PC-3 (cell line): Measurements from ENCODE around the gene PCDHGA7. TPM values are rescaled to one million over a fixed set of nuclear protein-coding genes. Genes with fewer than 3 reads are reported as not detected.
"Not testable (repeated sequence)": the region's sequence is repeated elsewhere in the genome, so short reads cannot be mapped to it uniquely, and the experiment has no call there.

Experiments
- ATAC-seq: fragments of 200-7000 bp; cut with Tn5 transposase; 2 replicates; pipeline ENCODE4 v1.9.1; 2020; ENCODE audit warnings: mild to moderate bottlenecking, moderate library complexity
- BruUV-seq: library from RNA; stranded (reverse); fragments of 400-500 nt; replicated peaks from 2 replicates; lab custom pipeline; 2021; lab: Mats Ljungman, UMichigan
- CTCF ChIA-PET: fragments of 300-600 bp; sonication (Branson Sonifier 250); formaldehyde crosslinking; loops from one replicate; lab custom pipeline; 2022; ENCODE audit warnings: antibody characterized with exemption; lab: Charles Lee
- POLR2A ChIA-PET: fragments of 300-600 bp; sonication (Branson Sonifier 250); formaldehyde crosslinking; loops from one replicate; lab custom pipeline; 2022; ENCODE audit warnings: antibody characterized with exemption; ENCODE audit not compliant: unreplicated experiment; lab: Charles Lee
- DNase-seq: peaks from one replicate; pipeline ENCODE4 v3.0.0-alpha.2; 2015
- H2AFZ ChIP-seq: fragments of 300-600 bp; sonication (generic); 2 replicates; pipeline ENCODE4 v1.6.0; 2016; ENCODE audit warnings: antibody characterized with exemption, low read length
- H3F3A ChIP-seq: fragments of 300-600 bp; sonication (generic); one replicate; pipeline ENCODE4 v1.6.0; 2017; ENCODE audit warnings: antibody characterized with exemption, low read length, control low read depth, mild to moderate bottlenecking; ENCODE audit not compliant: unreplicated experiment
- H3K27ac ChIP-seq: fragments of 300-600 bp; sonication (generic); 2 replicates; pipeline ENCODE4 v1.5.1; 2016; ENCODE audit warnings: mild to moderate bottlenecking, low read length
- H3K27me3 ChIP-seq: fragments of 300-600 bp; sonication (generic); 2 replicates; pipeline ENCODE4 v1.6.1; 2016; ENCODE audit warnings: low read length, mixed read lengths
- H3K36me3 ChIP-seq: fragments of 300-600 bp; sonication (generic); 2 replicates; pipeline ENCODE4 v1.6.1; 2016; ENCODE audit warnings: low read depth, mixed run types, low read length, mixed read lengths
- H3K4me1 ChIP-seq: fragments of 300-600 bp; sonication (generic); 2 replicates; pipeline ENCODE4 v1.5.1; 2016; ENCODE audit warnings: low read length; ENCODE audit not compliant: insufficient read depth
- H3K4me2 ChIP-seq: fragments of 300-600 bp; sonication (generic); 2 replicates; pipeline ENCODE4 v1.6.0; 2016; ENCODE audit warnings: low read length
- H3K4me3 ChIP-seq: fragments of 300-600 bp; sonication (generic); 2 replicates; pipeline ENCODE4 v1.5.1; 2016; ENCODE audit warnings: mild to moderate bottlenecking, low read length, mixed read lengths
- H3K79me2 ChIP-seq: fragments of 300-600 bp; sonication (generic); 2 replicates; pipeline ENCODE4 v1.6.1; 2017; ENCODE audit warnings: low read length, mixed read lengths
- H3K9ac ChIP-seq: fragments of 300-600 bp; sonication (generic); 2 replicates; pipeline ENCODE4 v1.6.0; 2016; ENCODE audit warnings: mild to moderate bottlenecking, low read length
- H3K9me2 ChIP-seq: fragments of 300-600 bp; sonication (generic); replicated peaks from 2 replicates; pipeline ENCODE4 v1.6.1; 2016; ENCODE audit warnings: mixed run types, low read length, mixed read lengths
- H3K9me3 ChIP-seq: fragments of 300-600 bp; sonication (generic); 2 replicates; pipeline ENCODE4 v1.6.1; 2016; ENCODE audit warnings: low read length, mixed read lengths
- H4K20me1 ChIP-seq: fragments of 300-600 bp; sonication (generic); 2 replicates; pipeline ENCODE4 v1.6.1; 2016; ENCODE audit warnings: low read length, mixed read lengths
- EZH2 ChIP-seq: fragments of 300-600 bp; sonication (generic); IDR thresholded peaks from one replicate; pipeline ENCODE4 v1.6.1; 2017; ENCODE audit warnings: antibody characterized with exemption, mild to moderate bottlenecking, low read length; ENCODE audit not compliant: unreplicated experiment
- EZH2phosphoT487 ChIP-seq: fragments of 300-600 bp; sonication (generic); IDR thresholded peaks from 2 replicates; pipeline ENCODE4 v1.6.1; 2018; ENCODE audit warnings: mild to moderate bottlenecking, antibody characterized with exemption, low read length, borderline replicate concordance
- intact Hi-C: fragments of 100-400 bp; cut with micrococcal nuclease; formaldehyde crosslinking; loops from 2 replicates; pipeline ENCODE4 v1.9.0; 2023
- total RNA-seq: library from RNA; depleted of rRNA; stranded (reverse); fragments of >200 nt; gene quantifications from 2 replicates; pipeline ENCODE4 v1.2.3, GENCODE V29; 2014
- TF ChIP-seq, protein P1 (sequence below): fragments of 300-600 bp; sonication (generic); conservative IDR thresholded peaks from 2 replicates; pipeline ENCODE4 v1.5.1; 2017; ENCODE audit warnings: antibody characterized with exemption, low read depth, mild to moderate bottlenecking, low read length

Gene PCDHGA7
- total RNA-seq, 1 experiment from 2014 or later: 0.51 TPM

DNA sequence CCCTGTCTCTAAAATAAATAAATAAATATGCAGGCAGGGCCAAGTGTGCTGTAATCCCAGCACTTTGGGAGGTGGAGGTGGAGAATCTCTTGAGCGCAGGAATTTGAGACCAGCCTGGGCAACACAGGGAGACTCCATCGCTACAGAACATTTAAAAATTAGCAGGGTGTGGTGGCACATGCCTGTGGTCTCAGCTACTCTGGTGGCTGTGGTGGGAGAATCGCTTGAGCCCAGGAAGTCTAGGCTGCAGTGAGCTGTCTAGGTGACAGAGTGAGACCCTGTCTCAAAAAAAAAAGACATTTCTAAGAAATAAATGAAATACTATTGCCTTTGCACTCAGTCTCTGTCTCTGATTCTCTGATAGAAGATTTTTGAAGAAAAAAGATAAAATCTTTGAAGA is 29.0 kb downstream of the PCDHGA7 start:
- Histone ChIP-seq H4K20me1 (no peaks in the 10 kb centered on the region), H3K9me2 (no peaks in the 10 kb centered on the region), H3K4me2 (no peak overlapping the region), H3K4me1 (no peaks in the 10 kb centered on the region), H3K4me3 (no peak overlapping the region), H3K9me3 (0 out of 2 replicates have a peak, but pooled peaks cover 11% of the 10 kb centered on the region), H2AFZ (no peak overlapping the region), H3K27ac (no peak overlapping the region), H3K27me3 (no peaks in the 10 kb centered on the region), H3K9ac (no peak overlapping the region), H3F3A (no peaks in the 10 kb centered on the region), H3K36me3 (peaks cover 6% of the 10 kb centered on the region; the same call in 1 of the 2 replicates), H3K79me2 (no peaks in the 10 kb centered on the region)
- DNase-seq (no peak), ATAC-seq (no peak)
- no TSS peak for BruUV-seq
- intact Hi-C loops: no loop called here
- no peak for TF ChIP-seq EZH2phosphoT487
- TF ChIP-seq EZH2: no peak
- TF ChIP-seq, protein P1, sequence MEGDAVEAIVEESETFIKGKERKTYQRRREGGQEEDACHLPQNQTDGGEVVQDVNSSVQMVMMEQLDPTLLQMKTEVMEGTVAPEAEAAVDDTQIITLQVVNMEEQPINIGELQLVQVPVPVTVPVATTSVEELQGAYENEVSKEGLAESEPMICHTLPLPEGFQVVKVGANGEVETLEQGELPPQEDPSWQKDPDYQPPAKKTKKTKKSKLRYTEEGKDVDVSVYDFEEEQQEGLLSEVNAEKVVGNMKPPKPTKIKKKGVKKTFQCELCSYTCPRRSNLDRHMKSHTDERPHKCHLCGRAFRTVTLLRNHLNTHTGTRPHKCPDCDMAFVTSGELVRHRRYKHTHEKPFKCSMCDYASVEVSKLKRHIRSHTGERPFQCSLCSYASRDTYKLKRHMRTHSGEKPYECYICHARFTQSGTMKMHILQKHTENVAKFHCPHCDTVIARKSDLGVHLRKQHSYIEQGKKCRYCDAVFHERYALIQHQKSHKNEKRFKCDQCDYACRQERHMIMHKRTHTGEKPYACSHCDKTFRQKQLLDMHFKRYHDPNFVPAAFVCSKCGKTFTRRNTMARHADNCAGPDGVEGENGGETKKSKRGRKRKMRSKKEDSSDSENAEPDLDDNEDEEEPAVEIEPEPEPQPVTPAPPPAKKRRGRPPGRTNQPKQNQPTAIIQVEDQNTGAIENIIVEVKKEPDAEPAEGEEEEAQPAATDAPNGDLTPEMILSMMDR: no peak
- POLR2A ChIA-PET: no interaction called here
- CTCF ChIA-PET: interaction anchor here (0.6 kb wide), 1 partner anchor 590 kb away, joined by 3 read pairs; no protein-coding TSS in a partner anchor

DNA sequence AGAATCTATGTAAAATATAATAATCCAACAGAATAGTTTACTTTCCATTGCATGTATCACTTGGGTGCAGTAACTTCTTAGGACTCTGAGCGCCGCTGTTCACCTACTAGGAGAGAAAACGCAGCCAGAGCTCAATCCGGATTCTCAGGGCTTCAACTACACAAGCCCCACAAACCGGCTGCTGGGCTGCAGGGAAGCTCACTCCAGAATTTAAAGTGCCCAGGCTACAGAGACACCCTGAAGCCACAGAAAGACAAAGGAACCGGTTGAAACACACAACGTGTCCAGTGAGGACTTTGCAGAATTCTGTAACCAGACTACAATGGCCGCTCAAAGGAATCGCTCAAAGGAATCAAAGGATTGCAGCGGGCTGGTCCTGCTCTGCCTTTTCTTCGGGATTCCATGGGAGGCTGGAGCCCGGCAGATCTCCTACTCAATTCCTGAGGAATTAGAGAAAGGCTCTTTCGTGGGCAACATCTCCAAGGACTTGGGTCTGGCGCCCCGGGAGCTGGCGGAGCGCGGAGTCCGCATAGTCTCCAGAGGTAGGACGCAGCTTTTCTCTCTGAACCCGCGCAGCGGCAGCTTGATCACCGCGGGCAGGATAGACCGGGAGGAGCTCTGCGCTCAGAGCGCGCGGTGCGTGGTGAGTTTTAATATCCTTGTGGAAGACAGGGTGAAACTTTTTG is 30.5 kb downstream of the PCDHGA7 start, which contains the start of gene PCDHGA10:
Gene PCDHGA10 (plus strand): TSS at position 134 of the 686 bp plus-strand sequence. CDS start 189 bp downstream, at position 323.
- intact Hi-C loops: no loop called here
- Histone ChIP-seq H4K20me1 (no peaks in the 10 kb centered on the region), H3K9me2 (no peaks in the 10 kb centered on the region), H3K9me3 (0 out of 2 replicates have a peak, but pooled peaks cover 4% of the 10 kb centered on the region), H2AFZ (no peak within 1 kb of the TSS), H3K79me2 (no peaks in the 10 kb centered on the region), H3K4me2 (no peak within 1 kb of the TSS), H3K4me1 (no peaks in the 10 kb centered on the region), H3F3A (no peaks in the 10 kb centered on the region), H3K27ac (no peak within 1 kb of the TSS), H3K9ac (no peak within 1 kb of the TSS), H3K4me3 (no peak within 1 kb of the TSS), H3K27me3 (no peaks in the 10 kb centered on the region), H3K36me3 (peaks cover 6% of the 10 kb centered on the region; the same call in 1 of the 2 replicates)
- ATAC-seq (no peak), DNase-seq (no peak)
- ChIA-PET POLR2A (no interaction called here), CTCF (no interaction called here)
- no TSS peak for BruUV-seq
- TF ChIP-seq EZH2phosphoT487 (no peak), EZH2 (no peak)
- TF ChIP-seq, protein P1: no peak

DNA sequence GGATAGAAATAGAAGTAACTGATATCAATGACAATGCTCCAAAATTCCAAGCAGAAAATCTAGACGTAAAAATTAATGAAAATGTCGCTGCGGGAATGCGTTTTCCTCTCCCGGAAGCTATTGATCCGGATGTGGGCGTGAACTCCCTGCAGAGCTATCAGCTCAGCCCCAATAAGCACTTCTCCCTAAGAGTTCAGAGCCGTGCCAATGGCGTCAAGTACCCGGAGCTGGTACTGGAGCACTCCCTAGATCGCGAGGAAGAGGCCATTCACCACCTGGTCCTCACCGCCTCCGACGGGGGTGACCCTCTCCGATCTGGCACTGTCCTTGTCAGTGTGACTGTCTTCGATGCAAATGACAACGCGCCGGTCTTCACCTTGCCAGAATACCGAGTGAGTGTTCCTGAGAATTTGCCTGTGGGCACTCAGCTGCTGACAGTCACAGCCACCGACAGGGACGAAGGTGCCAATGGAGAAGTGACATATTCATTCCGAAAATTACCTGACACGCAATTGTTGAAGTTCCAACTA is 31.1 kb downstream of the PCDHGA7 start:
- POLR2A ChIA-PET: no interaction called here
- H3K9ac ChIP-seq: no peak overlapping the region
- CTCF ChIA-PET: no interaction called here
- peaks cover 6% of the 10 kb centered on the region; the same call in 1 of the 2 replicates for H3K36me3 ChIP-seq
- H3K9me3 ChIP-seq: 0 out of 2 replicates have a peak, but pooled peaks cover 4% of the 10 kb centered on the region
- no peak overlapping the region for H3K4me3 ChIP-seq
- no peak overlapping the region for H3K27ac ChIP-seq
- no peaks in the 10 kb centered on the region for H3K27me3 ChIP-seq
- BruUV-seq: no TSS peak
- H3K79me2 ChIP-seq: no peaks in the 10 kb centered on the region
- intact Hi-C loops: no loop called here
- TF ChIP-seq, protein P1: no peak
- TF ChIP-seq EZH2 (no peak), EZH2phosphoT487 (no peak)
- no peaks in the 10 kb centered on the region for H3K9me2 ChIP-seq
- no peak overlapping the region for H3K4me2 ChIP-seq
- H3K4me1 ChIP-seq: no peaks in the 10 kb centered on the region
- H4K20me1 ChIP-seq: no peaks in the 10 kb centered on the region
- H3F3A ChIP-seq: no peaks in the 10 kb centered on the region
- no peak for DNase-seq
- H2AFZ ChIP-seq: no peak overlapping the region
- no peak for ATAC-seq

GRCh38 chr5:141414548-141415274 is 32.2 kb downstream of the PCDHGA7 start:
- DNase-seq, BruUV-seq, H3K79me2 ChIP-seq, H3K36me3 ChIP-seq, H3K9me2 ChIP-seq, H4K20me1 ChIP-seq, H3K4me3 ChIP-seq, ATAC-seq, POLR2A ChIA-PET, H3K4me1 ChIP-seq, intact Hi-C loops, H3K9me3 ChIP-seq, H2AFZ ChIP-seq, H3F3A ChIP-seq, H3K4me2 ChIP-seq, CTCF ChIA-PET, H3K27me3 ChIP-seq, H3K9ac ChIP-seq, H3K27ac ChIP-seq: not testable (repeated sequence)
